Common myeloid progenitor, CD34-positive (primary cell): ENCODE measurements around the gene GRK4. TPM values are rescaled to one million over a fixed set of nuclear protein-coding genes. Genes with fewer than 3 reads are reported as not detected.
A peak's percentile ranks its signal among the peaks of the same experiment; 100 is the strongest.
"Not testable (repeated sequence)": the region's sequence is repeated elsewhere in the genome, so short reads cannot be mapped to it uniquely, and the experiment has no call there.

Experiments used
- CTCF ChIA-PET: fragments of 350-600 bp; sonication (Branson Sonifier 250); formaldehyde crosslinking; loops from one replicate; lab custom pipeline; 2021; ENCODE audit warnings: antibody characterized with exemption; lab: Charles Lee
- POLR2A ChIA-PET: fragments of 350-600 bp; sonication (Branson Sonifier 250); formaldehyde crosslinking; loops from one replicate; lab custom pipeline; 2021; ENCODE audit warnings: antibody characterized with exemption; lab: Charles Lee
- DNase-seq, 3 donors: peaks; one replicate each; pipeline versions ENCODE4 v3.0.0 to v3.0.0-alpha.2; 2013
- H3K27ac ChIP-seq, 2 experiments: 1 replicate in 1 of 2; 2 replicates in 1 of 2; pipeline ENCODE4 v1.7.0; 2013; ENCODE audit warnings: inconsistent platforms in 2 of 2, low read length in 2 of 2, mild to moderate bottlenecking in 2 of 2, low read depth in 1 of 2, moderate library complexity in 1 of 2; ENCODE audit not compliant: severe bottlenecking in 2 of 2, insufficient read depth in 1 of 2, poor library complexity in 1 of 2
- H3K27me3 ChIP-seq, 5 experiments: replicated peaks in 2 of 5; 1 replicate in 3 of 5; 2 replicates in 2 of 5; pipeline versions ENCODE4 v1.6.1 to v1.7.0; 2013; ENCODE audit warnings: low read length in 4 of 5, mild to moderate bottlenecking in 2 of 5, moderate library complexity in 2 of 5, inconsistent platforms in 1 of 5; ENCODE audit not compliant: insufficient read depth in 5 of 5, control insufficient read depth in 4 of 5
- H3K36me3 ChIP-seq, 4 experiments: 1 replicate in 2 of 4; 2 replicates in 2 of 4; pipeline versions ENCODE4 v1.6.1 to v1.7.0; 2013; ENCODE audit warnings: low read length in 3 of 4, control low read depth in 1 of 4, mild to moderate bottlenecking in 1 of 4; ENCODE audit not compliant: control insufficient read depth in 4 of 4, insufficient read depth in 4 of 4
- H3K4me1 ChIP-seq, 4 experiments: 1 replicate in 3 of 4; 2 replicates in 1 of 4; pipeline versions ENCODE4 v1.6.1 to v1.7.1; 2013; ENCODE audit warnings: low read length in 3 of 4, mild to moderate bottlenecking in 3 of 4, control low read depth in 1 of 4, inconsistent platforms in 1 of 4, moderate library complexity in 1 of 4; ENCODE audit not compliant: control insufficient read depth in 4 of 4, insufficient read depth in 4 of 4; ENCODE audit errors: control extremely low read depth in 1 of 4
- H3K4me3 ChIP-seq, 7 experiments: 1 replicate in 4 of 7; 2 replicates in 3 of 7; pipeline versions ENCODE4 v1.5.1 to v1.7.0; 2013; ENCODE audit warnings: mild to moderate bottlenecking in 7 of 7, low read length in 6 of 7, moderate library complexity in 6 of 7, inconsistent platforms in 2 of 7, low read depth in 2 of 7, control low read depth in 1 of 7; ENCODE audit not compliant: insufficient read depth in 4 of 7, control insufficient read depth in 1 of 7; ENCODE audit errors: extremely low read depth in 1 of 7
- H3K9me3 ChIP-seq, 5 experiments: 1 replicate in 4 of 5; 2 replicates in 1 of 5; pipeline versions ENCODE4 v1.6.1 to v1.7.1; 2013; ENCODE audit warnings: low read length in 4 of 5, mild to moderate bottlenecking in 2 of 5, inconsistent platforms in 1 of 5, low read depth in 1 of 5, moderate library complexity in 1 of 5; ENCODE audit not compliant: control insufficient read depth in 4 of 5, insufficient read depth in 2 of 5; ENCODE audit errors: control extremely low read depth in 1 of 5
- WGBS: methylation state at CpG from one replicate; pipeline ENCODE4 v1.1.5; 2013; ENCODE audit not compliant: insufficient coverage; 5-methylcytosine and 5-hydroxymethylcytosine counted together
- polyA plus RNA-seq: library from polyadenylated mRNA; unstranded; fragments of 120-200 nt; gene quantifications from one replicate; pipeline ENCODE4 v1.2.1, GENCODE V29; 2013

GRK4 gene
- 9.8 TPM for polyA plus RNA-seq

- CTCF ChIA-PET = interaction anchor here (0.7 to 8.1 kb wide), 11 partner anchors 10 to 82 kb away, joined by 3 to 51 read pairs (median 4); no protein-coding TSS in a partner anchor
- peak; percentile 99 to 100 (median 99) for DNase-seq
- WGBS = under 1% methylated on average over 84 of the region's 105 CpGs
Measured at GRCh38 chr4:2963175-2963965, at the start of gene GRK4, which contains the start of gene NOP14. Gene GRK4 (plus strand): TSS chr4:2963571. CDS start chr4:2964071, 500 bp downstream. Gene NOP14 (minus strand): TSS chr4:2963406. CDS start chr4:2963319, 87 bp downstream.

GRCh38 chr4:2914256-2915126 lies 48.9 kb upstream of the GRK4 start:
- Histone ChIP-seq H3K27ac (peak overlapping the region; percentile 40 to 62), H3K27me3 (no peaks in the 10 kb centered on the region), H3K9me3 (no peaks in the 10 kb centered on the region), H3K4me3 (peak overlapping the region in 1 of 7 experiments; percentile 32), H3K36me3 (peaks cover 13 to 45% (median 36%) of the 10 kb centered on the region in 4 experiments), H3K4me1 (peaks cover 0 to 22% (median 18%) of the 10 kb centered on the region in 4 experiments)
- peak; percentile 30 to 93 (median 89) for DNase-seq
- CTCF ChIA-PET = interaction anchor here (1.2 to 2.7 kb wide), 3 partner anchors 9 to 13 kb away, joined by 3 to 16 read pairs (median 5); no protein-coding TSS in a partner anchor
- POLR2A ChIA-PET = interaction anchor here (0.9 kb wide), 1 partner anchor 28 kb away, joined by 4 read pairs; no protein-coding TSS in a partner anchor
- WGBS = 44% methylated on average over 8 of the region's 16 CpGs

More at GRCh38 chr4:2963175-2963965, at the start of gene GRK4, which contains the start of gene NOP14:
- Histone ChIP-seq H3K36me3 (peaks cover 0 to 14% (median 6%) of the 10 kb centered on the region in 4 experiments), H3K4me3 (peak within 1 kb of the TSS; percentile 62 to 91 (median 73)), H3K27me3 (no peaks in the 10 kb centered on the region), H3K4me1 (peaks cover 8 to 35% (median 28%) of the 10 kb centered on the region in 4 experiments), H3K9me3 (no peaks in the 10 kb centered on the region), H3K27ac (peak within 1 kb of the TSS; percentile 54 to 89)
- POLR2A ChIA-PET = interaction anchor here (0.6 to 1.9 kb wide), 4 partner anchors 9 to 165 kb away, joined by 3 to 5 read pairs (median 3); no protein-coding TSS in a partner anchor

- H3K36me3 ChIP-seq = peaks cover 9 to 37% (median 25%) of the 10 kb centered on the region in 4 experiments
- peaks cover 0 to 22% (median 18%) of the 10 kb centered on the region in 4 experiments for H3K4me1 ChIP-seq
- WGBS = 88% methylated on average over 8 of the region's 9 CpGs
- POLR2A ChIA-PET = no interaction called here
- CTCF ChIA-PET = interaction anchor here (2.7 kb wide), 1 partner anchor 8 kb away, joined by 16 read pairs; no protein-coding TSS in a partner anchor
- H3K4me3 ChIP-seq = no peak overlapping the region
- H3K9me3 ChIP-seq = no peaks in the 10 kb centered on the region
- no peaks in the 10 kb centered on the region for H3K27me3 ChIP-seq
- H3K27ac ChIP-seq = no peak overlapping the region
- no peak for DNase-seq
Measured at GRCh38 chr4:2915789-2916188, 47.6 kb upstream of the GRK4 start.

- H3K4me1 ChIP-seq = peaks cover 0 to 22% (median 18%) of the 10 kb centered on the region in 4 experiments
- H3K36me3 ChIP-seq = peaks cover 9 to 32% (median 19%) of the 10 kb centered on the region in 4 experiments
- H3K9me3 ChIP-seq, H3K27me3 ChIP-seq, POLR2A ChIA-PET, H3K4me3 ChIP-seq, H3K27ac ChIP-seq, DNase-seq: not testable (repeated sequence)
- WGBS = no CpG with 5 or more reads among the region's 2 CpGs
- CTCF ChIA-PET = interaction anchor here (0.6 to 0.7 kb wide), 2 partner anchors 20 to 61 kb away, joined by 3 to 4 read pairs; no protein-coding TSS in a partner anchor
Measured at GRCh38 chr4:2916696-2917095, 46.7 kb upstream of the GRK4 start.

- H3K27me3 ChIP-seq, H3K27ac ChIP-seq, H3K4me3 ChIP-seq, CTCF ChIA-PET, DNase-seq, H3K9me3 ChIP-seq, POLR2A ChIA-PET: not testable (repeated sequence)
- Histone ChIP-seq H3K4me1 (peaks cover 0 to 28% (median 25%) of the 10 kb centered on the region in 4 experiments), H3K36me3 (peaks cover 6 to 29% (median 16%) of the 10 kb centered on the region in 4 experiments)
- no CpG with 5 or more reads among the region's 2 CpGs for WGBS
Measured at GRCh38 chr4:2918300-2918699, 45.1 kb upstream of the GRK4 start.

- Histone ChIP-seq H3K36me3 (peaks cover 8 to 31% (median 17%) of the 10 kb centered on the region in 4 experiments), H3K4me1 (peaks cover 0 to 25% (median 21%) of the 10 kb centered on the region in 4 experiments)
- CTCF ChIA-PET, H3K27ac ChIP-seq, DNase-seq, H3K27me3 ChIP-seq, POLR2A ChIA-PET, H3K4me3 ChIP-seq, H3K9me3 ChIP-seq: not testable (repeated sequence)
- WGBS = 94% methylated on average over 4 of the region's 8 CpGs
Measured at GRCh38 chr4:2918714-2919113, 44.7 kb upstream of the GRK4 start.
